DMS 273 treated with DMSO at 0.1 percent for 48 hours (cell line): Measurements from ENCODE around the gene RNF144B.
"Not testable (repeated sequence)": the region's sequence is repeated elsewhere in the genome, so short reads cannot be mapped to it uniquely, and the experiment has no call there.

Source experiments
- DNase-seq: peaks from one replicate; lab custom pipeline; 2025; lab: John Stamatoyannopoulos, UW

The RNF144B gene

GRCh38 chr6:18409602-18410001 lies 22.5 kb downstream of the RNF144B start:
- DNase-seq: not testable (repeated sequence)

- no peak for DNase-seq
Measured at GRCh38 chr6:18410412-18410811, 23.3 kb downstream of the RNF144B start.

GRCh38 chr6:18412068-18412467 lies 24.9 kb downstream of the RNF144B start:
- DNase-seq: no peak

- DNase-seq: no peak
Measured at GRCh38 chr6:18412644-18413043, 25.5 kb downstream of the RNF144B start.

GRCh38 chr6:18413381-18413780 lies 26.2 kb downstream of the RNF144B start:
- no peak for DNase-seq

GRCh38 chr6:18414116-18414515 lies 27.0 kb downstream of the RNF144B start:
- no peak for DNase-seq

GRCh38 chr6:18415207-18415606 lies 28.1 kb downstream of the RNF144B start:
- no peak for DNase-seq

GRCh38 chr6:18415671-18416340 lies 28.7 kb downstream of the RNF144B start:
- DNase-seq: no peak

GRCh38 chr6:18416341-18416679 lies 29.2 kb downstream of the RNF144B start:
- DNase-seq: no peak

GRCh38 chr6:18420328-18420727 lies 33.2 kb downstream of the RNF144B start:
- no peak for DNase-seq

GRCh38 chr6:18422136-18422535 lies 35.0 kb downstream of the RNF144B start:
- DNase-seq: no peak

- no peak for DNase-seq
Measured at GRCh38 chr6:18423426-18423825, 36.3 kb downstream of the RNF144B start.

GRCh38 chr6:18424201-18424600 lies 37.1 kb downstream of the RNF144B start:
- no peak for DNase-seq

- no peak for DNase-seq
Measured at GRCh38 chr6:18425218-18425617, 38.1 kb downstream of the RNF144B start.

GRCh38 chr6:18427296-18427695 lies 40.1 kb downstream of the RNF144B start:
- DNase-seq: no peak

GRCh38 chr6:18429655-18430297 lies 42.6 kb downstream of the RNF144B start:
- DNase-seq: no peak

- DNase-seq: no peak
Measured at GRCh38 chr6:18431581-18431980, 44.4 kb downstream of the RNF144B start.

GRCh38 chr6:18432180-18432579 lies 45.0 kb downstream of the RNF144B start:
- DNase-seq: no peak

- DNase-seq: no peak
Measured at GRCh38 chr6:18432619-18433018, 45.5 kb downstream of the RNF144B start.

GRCh38 chr6:18433059-18433458 lies 45.9 kb downstream of the RNF144B start:
- DNase-seq: no peak

GRCh38 chr6:18436341-18436740 lies 49.2 kb downstream of the RNF144B start:
- DNase-seq: no peak

- no peak for DNase-seq
Measured at GRCh38 chr6:18439581-18439980, 52.4 kb downstream of the RNF144B start.

- peak; percentile 1 for DNase-seq
Measured at GRCh38 chr6:18441251-18441979, 54.3 kb downstream of the RNF144B start.
